ENCODE results near the gene ZDHHC1.
"Not testable (repeated sequence)": the region's sequence is repeated elsewhere in the genome, so short reads cannot be mapped to it uniquely, and the experiment has no call there.

Gene ZDHHC1

DNA sequence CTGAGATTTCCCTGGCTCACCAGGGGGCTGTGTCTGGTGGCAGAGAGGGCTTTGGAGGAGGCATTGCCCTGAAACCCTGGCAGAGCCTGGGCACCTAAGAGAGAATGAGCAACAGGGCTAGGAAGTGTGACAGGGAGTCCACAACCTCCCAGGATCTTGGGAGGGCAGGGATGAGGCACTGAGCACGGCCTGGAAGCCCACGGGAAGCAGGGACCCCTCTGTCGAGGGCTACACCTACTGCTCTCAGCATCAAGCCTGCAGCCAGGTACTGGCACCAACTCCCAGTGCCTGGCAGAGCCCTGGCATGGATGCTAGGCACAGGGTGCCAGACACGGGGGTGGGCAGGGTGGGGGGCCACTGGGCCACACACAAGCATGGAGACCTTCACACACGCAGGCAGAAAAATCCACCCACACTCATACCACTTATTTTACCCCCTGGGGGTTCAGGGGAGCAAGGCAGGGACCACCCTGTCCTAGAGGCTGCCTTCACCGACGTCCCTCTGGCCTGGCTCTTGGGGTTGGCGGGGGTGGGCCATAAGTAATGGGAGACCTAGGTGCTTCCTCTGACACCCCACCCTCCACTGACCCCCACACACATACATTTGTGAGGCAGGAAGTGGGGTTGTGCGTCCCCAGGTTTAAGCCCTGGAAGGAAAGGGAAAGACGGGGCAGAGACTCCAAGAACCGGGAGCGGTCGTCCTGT, 13.7 kb upstream of the ZDHHC1 start:
- no peak for DNase-seq

DNA sequence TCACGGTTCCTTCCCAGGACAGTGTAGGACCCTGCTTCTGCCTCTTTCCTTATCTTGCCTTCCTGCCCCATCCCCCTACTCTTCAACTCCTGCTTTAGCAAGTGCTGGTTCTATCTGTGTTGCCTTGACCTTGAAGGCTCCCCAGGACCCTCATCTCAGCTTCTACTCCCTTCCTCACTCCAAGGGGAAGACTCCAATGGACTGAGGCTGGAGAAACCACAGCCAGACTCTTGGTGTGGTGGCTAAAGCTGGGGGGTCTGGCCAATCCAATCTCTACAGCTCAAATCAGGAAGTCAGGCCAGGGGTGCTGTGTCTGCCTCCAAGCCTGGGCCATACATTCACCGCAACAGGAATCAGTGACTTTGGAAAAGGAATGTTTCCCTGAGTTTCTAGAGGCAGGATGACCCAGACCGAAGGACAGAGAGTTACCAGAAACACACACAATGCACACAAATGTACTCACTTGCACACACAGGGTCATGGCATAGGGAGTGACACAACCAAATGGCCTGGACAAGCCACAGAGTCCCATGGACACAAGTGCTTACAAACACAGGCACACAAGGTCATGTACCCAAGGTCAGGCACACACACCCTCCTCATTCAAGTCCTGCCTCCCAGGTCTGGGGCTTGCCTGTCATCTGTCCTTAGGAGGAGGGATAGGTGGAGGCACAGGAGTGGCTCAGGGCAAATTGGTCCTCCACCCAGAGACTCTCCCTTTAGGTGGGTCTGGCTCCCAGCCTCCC, 12.9 kb upstream of the ZDHHC1 start:
- DNase-seq = no peak

GRCh38 chr16:67428146-67428731, 12.0 kb upstream of the ZDHHC1 start:
- DNase-seq = peak; percentile 20

- DNase-seq = no peak
Measured at GRCh38 chr16:67426950-67427349, 10.7 kb upstream of the ZDHHC1 start.

DNA sequence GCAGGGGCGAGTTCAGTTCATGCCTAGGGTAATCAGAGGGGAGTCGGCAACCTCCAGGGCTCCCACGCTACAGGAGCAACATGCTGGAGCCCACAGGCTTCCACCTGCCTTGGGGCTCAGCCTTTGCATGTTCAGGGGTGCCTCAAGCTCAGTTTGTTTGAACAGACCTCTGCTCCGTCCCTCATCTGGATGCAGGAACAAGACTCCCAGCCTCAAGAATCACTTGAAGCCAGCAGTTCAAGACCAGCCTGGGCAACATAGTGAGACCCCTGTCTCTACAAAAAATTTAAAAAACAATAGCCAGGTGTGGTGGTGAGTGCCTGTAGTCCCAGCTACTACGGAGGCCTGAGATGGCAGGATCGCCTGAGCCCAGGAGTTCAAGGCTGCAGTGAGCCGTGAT, 9.7 kb upstream of the ZDHHC1 start:
- no peak for DNase-seq

DNA sequence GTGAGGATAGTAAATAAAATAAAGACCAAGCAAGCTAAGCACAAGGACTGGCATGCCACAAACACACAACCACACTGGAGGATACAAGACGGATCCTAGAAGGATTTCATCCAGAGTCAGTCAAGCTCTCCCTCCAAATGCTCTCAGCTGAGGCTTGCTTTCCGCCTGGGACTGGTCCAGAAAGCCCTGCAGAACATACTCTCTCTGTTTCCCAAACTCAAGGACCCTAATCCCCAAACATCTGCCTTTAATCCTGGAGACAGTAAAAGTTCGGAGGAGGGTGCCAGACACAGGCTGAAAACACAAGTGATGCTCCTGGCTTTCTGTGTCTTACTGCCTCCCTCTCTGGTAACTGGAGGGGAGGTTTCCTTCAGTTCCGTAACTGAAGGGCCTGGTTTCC, 9.3 kb upstream of the ZDHHC1 start:
- DNase-seq = no peak

GRCh38 chr16:67425061-67425460, 8.8 kb upstream of the ZDHHC1 start:
- DNase-seq = no peak

DNA sequence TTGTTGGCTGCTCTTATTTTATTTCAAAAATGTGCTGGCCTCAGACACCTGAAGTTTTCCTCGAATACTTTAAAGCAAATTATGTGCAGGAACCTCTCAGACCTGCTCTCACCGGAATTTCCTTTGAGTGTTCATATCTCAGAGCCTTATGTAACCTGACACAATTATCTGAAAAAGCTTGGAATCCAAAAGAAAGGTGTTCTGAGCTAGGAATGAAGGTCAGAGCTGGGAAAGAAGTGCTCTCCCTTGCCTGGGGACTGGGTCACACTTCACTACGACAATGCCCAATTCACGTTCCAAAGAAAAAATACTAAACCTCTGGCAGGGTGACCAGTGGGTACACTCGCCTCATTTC, 8.0 kb upstream of the ZDHHC1 start:
- no peak for DNase-seq

- no peak for DNase-seq
Measured at GRCh38 chr16:67423611-67424260, 7.5 kb upstream of the ZDHHC1 start.

GRCh38 chr16:67423015-67423414, 6.7 kb upstream of the ZDHHC1 start:
- no peak for DNase-seq

DNA sequence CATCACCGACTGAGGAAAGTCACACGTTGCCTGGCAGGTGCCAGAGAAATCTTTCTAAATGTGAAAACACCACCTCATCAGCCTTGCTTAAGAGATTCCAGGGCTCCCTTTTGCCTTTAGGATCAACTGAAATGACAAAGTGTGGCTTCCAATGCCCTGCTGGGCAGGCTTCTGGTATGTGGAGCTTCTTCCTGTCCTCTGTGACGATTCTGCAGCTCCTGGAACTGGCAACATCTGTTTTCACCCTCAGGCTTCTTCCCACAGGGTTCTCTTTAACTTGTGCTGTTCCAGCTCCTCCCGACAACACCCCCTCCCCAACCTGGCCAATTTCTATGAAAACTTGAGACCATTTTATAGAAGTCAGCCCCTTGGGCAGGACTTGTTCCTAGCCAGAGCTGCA, 4.8 kb upstream of the ZDHHC1 start:
- no peak for DNase-seq

GRCh38 chr16:67419931-67420330, 3.7 kb upstream of the ZDHHC1 start:
- DNase-seq = no peak

GRCh38 chr16:67419502-67419901, 3.2 kb upstream of the ZDHHC1 start:
- DNase-seq = no peak

DNA sequence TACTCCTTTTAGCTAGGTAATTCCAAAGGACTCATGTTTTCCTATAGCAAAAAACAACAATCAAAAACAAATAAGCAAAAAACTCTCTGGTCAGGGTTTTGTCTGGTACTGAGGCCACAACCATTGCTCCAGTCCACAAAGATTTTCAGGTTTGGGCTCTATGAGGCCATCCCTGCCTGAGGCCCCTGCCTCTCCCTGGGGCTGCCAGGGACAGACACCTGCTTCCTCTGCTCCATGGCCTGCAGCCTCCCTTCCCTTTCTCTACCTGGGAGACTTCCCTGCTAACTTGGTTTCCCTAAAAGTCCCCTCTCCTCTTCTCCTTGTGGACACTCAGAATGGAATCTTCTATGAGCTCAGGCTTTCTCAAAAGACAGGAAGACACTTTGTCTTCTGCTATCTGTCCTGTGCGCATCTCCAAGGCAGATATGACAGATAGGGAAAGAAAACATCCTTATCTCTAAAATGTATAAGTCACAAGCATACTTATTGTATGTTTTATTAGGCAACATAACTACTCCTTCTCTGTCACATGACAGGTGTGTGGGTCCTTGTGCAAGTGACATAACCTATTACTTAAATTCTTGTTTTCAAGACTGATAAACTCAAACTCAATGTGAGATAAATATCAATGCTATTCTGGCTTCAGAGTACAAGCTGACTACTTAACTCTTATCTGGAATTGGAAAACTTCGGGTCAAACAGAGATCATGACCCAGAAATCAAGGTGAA, 1.2 kb upstream of the ZDHHC1 start:
- no peak for DNase-seq

GRCh38 chr16:67415421-67415820, 856 bp downstream of the ZDHHC1 start:
- not testable (repeated sequence) for DNase-seq

DNA sequence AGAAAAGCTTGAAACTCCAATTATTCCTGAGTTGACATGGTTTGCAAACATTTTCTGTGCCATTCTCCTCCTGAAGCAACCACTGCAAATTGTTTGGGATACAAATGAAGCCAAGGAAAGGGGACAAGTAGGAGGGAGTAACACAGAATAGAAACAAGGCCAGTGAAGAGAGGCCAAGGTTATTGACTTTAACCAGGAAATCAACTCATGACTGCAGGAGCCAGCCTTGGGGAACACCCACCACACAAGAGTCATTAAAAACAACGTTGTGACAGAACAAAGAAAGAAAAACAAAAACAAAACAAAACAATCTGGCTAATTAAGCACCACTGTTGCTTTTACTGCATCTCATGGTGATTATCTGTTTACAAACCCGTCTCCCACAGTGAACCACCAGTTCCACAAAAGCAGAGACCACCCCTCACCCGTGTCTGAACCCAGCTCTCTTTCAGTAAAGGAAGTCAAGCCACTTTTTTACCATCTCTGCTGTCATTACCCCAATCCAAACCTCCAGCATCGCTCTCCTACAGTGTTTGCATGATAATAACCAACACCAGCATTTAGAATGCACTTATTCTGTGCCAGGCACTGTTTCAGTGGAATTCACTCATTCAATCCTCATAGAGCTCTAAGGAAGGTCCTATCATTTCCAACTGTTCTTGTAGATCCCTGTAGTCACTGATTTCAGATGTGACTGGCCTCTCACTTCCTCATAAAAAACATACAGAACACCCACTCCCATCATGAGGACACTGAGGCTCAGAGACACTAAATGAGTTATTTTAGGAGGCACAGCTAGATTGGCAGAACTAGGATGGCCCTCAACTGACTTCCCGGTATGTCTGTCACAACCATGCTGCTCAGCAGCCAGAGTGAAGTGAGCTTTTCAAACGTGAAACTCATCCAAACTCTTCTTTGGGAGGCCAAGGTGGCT, 2.0 kb downstream of the ZDHHC1 start:
- no peak for DNase-seq

GRCh38 chr16:67412294-67412693, 4.0 kb downstream of the ZDHHC1 start:
- no peak for DNase-seq

DNA sequence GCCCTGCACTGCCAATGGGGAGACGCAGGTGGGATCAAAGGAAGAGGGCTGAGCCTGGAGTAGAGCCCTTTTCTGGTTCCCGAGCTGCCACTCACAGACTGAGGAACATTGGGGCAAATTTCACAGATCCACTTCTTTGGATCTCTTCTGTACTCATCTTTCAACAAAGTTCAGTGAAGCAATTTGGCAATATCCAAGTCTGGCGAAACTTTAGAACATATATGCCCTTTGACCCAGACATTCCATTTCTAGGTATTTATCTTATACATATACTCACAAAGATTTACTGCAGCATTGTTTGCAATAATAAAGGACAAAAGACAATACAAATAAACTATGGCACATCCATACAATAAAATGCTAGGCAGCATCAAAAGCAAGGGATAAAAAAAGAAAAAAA, 4.9 kb downstream of the ZDHHC1 start:
- DNase-seq = no peak

GRCh38 chr16:67409631-67410030, 6.6 kb downstream of the ZDHHC1 start:
- DNase-seq = no peak

DNA sequence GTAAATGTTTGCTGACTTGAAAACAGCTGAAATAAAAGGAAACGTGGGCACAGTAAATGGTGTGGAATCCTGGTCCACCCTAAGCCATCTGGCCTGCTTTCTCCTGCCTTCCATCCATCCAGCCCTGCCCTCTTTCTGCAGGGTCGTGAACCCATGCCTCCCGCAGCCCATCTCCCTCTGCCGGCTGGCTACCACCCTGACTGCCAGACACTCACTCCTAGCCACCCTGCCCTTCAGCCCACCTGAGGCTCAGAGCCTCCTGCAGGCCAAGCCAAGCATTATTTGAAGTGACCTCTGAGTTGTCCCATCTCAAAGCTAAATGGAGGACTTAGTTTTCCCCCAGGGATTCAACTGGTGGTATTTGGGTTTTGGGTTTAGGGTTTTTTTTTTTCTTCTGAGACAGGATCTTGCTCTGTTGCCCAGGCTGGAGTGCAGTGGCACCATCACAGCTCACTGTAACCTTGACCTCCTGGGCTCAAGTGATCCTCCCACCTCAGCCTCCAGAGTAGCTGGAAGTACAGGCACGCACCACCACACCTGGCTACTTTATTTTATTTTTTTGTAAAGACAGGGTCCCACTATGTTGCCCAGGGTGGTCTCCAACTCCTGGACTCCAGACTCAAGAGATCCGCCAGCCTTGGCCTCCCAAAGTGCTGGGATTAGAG, 8.4 kb downstream of the ZDHHC1 start:
- no peak for DNase-seq

DNA sequence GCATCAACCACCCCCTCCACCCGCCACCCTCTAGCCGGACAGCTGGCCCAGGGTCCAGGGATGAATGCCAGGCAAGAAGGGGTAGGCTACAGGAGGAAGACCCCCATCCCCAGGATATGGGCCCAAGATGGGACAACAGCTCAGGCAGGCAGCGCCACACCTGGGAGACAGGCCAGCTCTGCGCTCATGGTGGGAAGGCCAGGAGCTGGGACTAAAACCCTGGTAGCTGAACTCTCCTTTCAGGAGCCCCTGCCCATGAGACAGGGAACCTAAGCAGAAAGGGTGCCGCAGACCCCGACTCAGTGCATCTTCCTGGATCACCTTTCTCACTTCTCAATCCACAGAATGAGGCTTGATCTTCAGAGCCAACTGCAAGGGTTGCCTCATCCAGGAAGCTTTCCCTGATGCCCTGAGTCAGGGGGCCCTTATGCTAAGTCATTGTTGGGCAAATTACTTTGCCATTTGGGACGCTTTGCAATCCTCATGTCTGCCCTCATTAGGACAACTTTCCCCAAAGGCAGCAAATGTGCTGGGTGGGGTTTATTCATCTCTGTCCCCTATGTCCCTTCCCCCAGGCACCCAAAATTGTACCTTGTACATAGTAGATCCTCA, 9.0 kb downstream of the ZDHHC1 start:
- no peak for DNase-seq

All from NCI-H226 (cell line).